Pancreas (tissue), 10 donors: ENCODE measurements around the gene IFT52. TPM values are rescaled to one million over a fixed set of nuclear protein-coding genes. Genes with fewer than 3 reads are reported as not detected.
"Not testable (repeated sequence)": the region's sequence is repeated elsewhere in the genome, so short reads cannot be mapped to it uniquely, and the experiment has no call there.

Experiments used
- ATAC-seq, 4 donors: fragments of 200-7000 bp; cut with Tn5 transposase; one replicate each; pipeline versions ENCODE4 v1.8.0 to v1.9.1; 2020; ENCODE audit warnings: mild to moderate bottlenecking in 4 of 4, moderate library complexity in 4 of 4
- DNase-seq, 6 donors: peaks; one replicate each; pipeline ENCODE4 v3.0.0-alpha.2; 2020
- FAIRE-seq: peaks from 2 replicates; lab custom pipeline; 2012; peaks lifted over from hg19 to GRCh38; lab: Jason Lieb, UNC
- H3K27ac ChIP-seq, 4 donors: fragments of 200-600 bp; sonication (generic); 1 replicate in 3 of 4; 2 replicates in 1 of 4; pipeline versions ENCODE4 v1.5.0 to v1.8.0; 2020
- H3K27me3 ChIP-seq, 4 donors: fragments of 200-600 bp; one replicate each; pipeline ENCODE4 v1.8.0; 2021
- H3K36me3 ChIP-seq, 3 donors: fragments of 200-600 bp; sonication (generic) in 1 of 3; one replicate each; pipeline versions ENCODE4 v1.5.0 to v1.8.0; 2020 to 2021
- H3K4me1 ChIP-seq, 3 donors: fragments of 200-600 bp; one replicate each; pipeline ENCODE4 v1.8.0; 2021
- H3K4me3 ChIP-seq, 4 donors: fragments of 200-600 bp; sonication (generic) in 2 of 4; one replicate each; pipeline versions ENCODE4 v1.5.0 to v1.8.0; 2020 to 2021
- H3K9me3 ChIP-seq, 4 donors: fragments of 200-600 bp; one replicate each; pipeline ENCODE4 v1.8.0; 2021
- CTCF ChIP-seq, 4 donors: fragments of 200-600 bp; sonication (generic) in 3 of 4; IDR thresholded peaks; one replicate each; pipeline versions ENCODE4 v1.5.0 to v1.8.0; 2021; ENCODE audit warnings: antibody characterized with exemption in 4 of 4
- WGBS, 2 donors: extraction: QIAGEN DNeasy Blood & Tissue Kit; methylation state at CpG; one replicate each; pipeline ENCODE4 v1.1.7; 2013; 5-methylcytosine and 5-hydroxymethylcytosine counted together
- intact Hi-C, 3 donors: fragments of 100-400 bp; cut with DNase I; formaldehyde crosslinking; loops; one replicate each; pipeline versions ENCODE4 v1.11.1 to v1.14.2; 2022
- polyA plus RNA-seq, 2 donors: library from polyadenylated mRNA; stranded (reverse); fragments of 200-250 nt; gene quantifications; one replicate each; pipeline ENCODE4 v1.2.3, GENCODE V29; 2013
- total RNA-seq, 6 donors: library from RNA; stranded (reverse); fragmentation: NEBNext Ultra II Directional in 4 of 6; extraction: Animal tissue kit (Norgen Biotek cat#: 25700) in 4 of 6; gene quantifications; one replicate each; pipeline versions ENCODE4 v1.2.1 to v1.2.4, GENCODE V29; 2021 to 2023
- donor health status: healthy with polysubstance abuse.
- donor health status: DM: no; HTN: no; CAD: no; lungs with moderate emphysema.
- donor health status: DM: no; HTN: no; CAD: no.
- donor health status: control.
- donor health status: control.
- donor health status: Bipolar disorder and iron deficiency.
- donor health status: DM: yes; HTN: yes; CAD: no.
- donor health status: DM: no; HTN: no; CAD: no.
- donor health status: DM: no; HTN: no; CAD: no.
- donor health status: DM: yes; HTN: yes; CAD: no.

IFT52 gene
- total and polyA plus RNA-seq, 8 donors = 7.8 to 14.8 (median 12.7) TPM

GRCh38 chr20:43586641-43587040, 4.1 kb upstream of the IFT52 start:
- Histone ChIP-seq H3K36me3 (no peaks in the 10 kb centered on the region), H3K27me3 (no peaks in the 10 kb centered on the region), H3K9me3 (no peaks in the 10 kb centered on the region), H3K27ac (peak overlapping the region in 1 of 4 donors; percentile 4), H3K4me3 (no peak overlapping the region), H3K4me1 (peaks cover 7 to 17% (median 14%) of the 10 kb centered on the region in 3 donors)
- FAIRE-seq = no peak
- no peak for TF ChIP-seq CTCF (IDR thresholded peaks at IDR 0.05)
- ATAC-seq = no peak
- 81 to 89% methylated on average over 8 of the region's 8 CpGs for WGBS, 2 donors
- no peak for DNase-seq
- intact Hi-C loops = no loop called here

DNA sequence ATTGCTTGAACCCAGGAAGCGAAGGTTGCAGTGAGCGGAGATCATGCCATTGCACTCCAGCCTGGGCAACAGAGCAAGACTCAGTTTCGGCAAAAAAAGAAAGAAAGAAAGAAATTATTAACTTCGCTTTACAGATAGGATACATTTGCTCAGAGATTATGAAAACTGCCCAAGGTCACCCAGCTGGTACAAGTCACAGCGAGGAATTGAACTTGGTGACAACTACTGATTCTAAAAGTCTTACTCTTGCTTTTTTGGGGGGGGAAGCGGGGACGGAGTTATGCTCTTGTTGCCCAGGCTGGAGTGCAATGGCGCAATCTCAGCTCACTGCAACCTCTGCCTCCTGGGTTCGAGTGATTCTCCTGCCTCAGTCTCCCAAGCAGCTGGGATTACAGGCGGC, 2.2 kb upstream of the IFT52 start:
- peaks cover 8 to 20% (median 11%) of the 10 kb centered on the region in 3 donors for H3K4me1 ChIP-seq
- DNase-seq = peak in 3 of 6 donors; percentile 33 to 62 (median 44)
- H3K9me3 ChIP-seq, FAIRE-seq, H3K4me3 ChIP-seq, H3K36me3 ChIP-seq, intact Hi-C loops, H3K27me3 ChIP-seq: not testable (repeated sequence)
- ATAC-seq = peak in 3 of 4 donors; percentile 2 to 25 (median 5)
- H3K27ac ChIP-seq = peak overlapping the region in 2 of 4 donors; percentile 37 to 63
- 38 to 44% methylated on average over 10 of the region's 10 CpGs for WGBS, 2 donors

- H3K4me3 ChIP-seq = peak overlapping the region; percentile 20 to 93 (median 66)
- no peaks in the 10 kb centered on the region for H3K27me3 ChIP-seq
- H3K27ac ChIP-seq = peak overlapping the region; percentile 75 to 93 (median 86)
- WGBS, 2 donors = 15 to 18% methylated on average over 9 of the region's 9 CpGs
- DNase-seq (peak in 3 of 6 donors; percentile 24 to 32 (median 31)), ATAC-seq (peak; percentile 2 to 33 (median 19)), FAIRE-seq (no peak)
- intact Hi-C loops = no loop called here
- no peak for TF ChIP-seq CTCF (IDR thresholded peaks at IDR 0.05)
- no peaks in the 10 kb centered on the region for H3K9me3 ChIP-seq
- peaks cover 5 to 20% (median 7%) of the 10 kb centered on the region in 3 donors for H3K4me1 ChIP-seq
- no peaks in the 10 kb centered on the region for H3K36me3 ChIP-seq
These were observed 723 bp upstream of the IFT52 start for GRCh38 chr20:43590036-43590391.

- H3K27me3 ChIP-seq, intact Hi-C loops, FAIRE-seq, H3K9me3 ChIP-seq, H3K27ac ChIP-seq, DNase-seq, H3K4me3 ChIP-seq, ATAC-seq, H3K4me1 ChIP-seq: not testable (repeated sequence)
- 88 to 93% methylated on average over 8 of the region's 8 CpGs for WGBS, 2 donors
- peaks cover 0 to 35% (median 0%) of the 10 kb centered on the region in 3 donors for H3K36me3 ChIP-seq
These were observed 11.2 kb downstream of the IFT52 start for GRCh38 chr20:43601960-43602359.

GRCh38 chr20:43603124-43603523, 12.4 kb downstream of the IFT52 start:
- Histone ChIP-seq H3K27me3 (no peaks in the 10 kb centered on the region), H3K4me3 (no peak overlapping the region), H3K9me3 (no peaks in the 10 kb centered on the region), H3K27ac (peak overlapping the region in 1 of 4 donors; percentile 33), H3K36me3 (peaks cover 0 to 30% (median 0%) of the 10 kb centered on the region in 3 donors), H3K4me1 (peaks cover 0 to 6% (median 0%) of the 10 kb centered on the region in 3 donors)
- intact Hi-C loops = no loop called here
- DNase-seq (no peak), ATAC-seq (peak in 2 of 4 donors; percentile 57 to 77), FAIRE-seq (no peak)
- WGBS, 2 donors = 14 to 29% methylated on average over 1 of the region's 1 CpG
- TF ChIP-seq CTCF (IDR thresholded peaks at IDR 0.05) = no peak

DNA sequence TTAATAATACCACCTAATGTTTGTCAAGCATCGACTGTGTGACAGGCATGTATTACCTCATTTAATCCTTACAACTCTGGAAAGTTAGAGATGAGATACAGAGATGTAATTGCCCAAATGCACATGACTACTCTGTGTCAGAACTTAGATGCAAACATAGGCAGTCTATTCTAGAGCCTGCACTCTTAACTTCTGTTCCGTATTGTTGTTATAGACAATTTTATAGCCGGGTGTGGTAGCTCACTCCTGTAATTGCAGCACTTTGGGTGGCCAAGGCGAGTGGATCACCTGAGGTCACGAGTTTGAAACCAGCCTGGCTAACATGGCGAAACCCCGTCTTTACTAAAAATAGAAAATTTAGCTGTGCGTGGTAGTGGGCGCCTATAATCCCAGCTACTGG, 15.0 kb downstream of the IFT52 start:
- DNase-seq = no peak
- TF ChIP-seq CTCF (IDR thresholded peaks at IDR 0.05) = no peak
- Histone ChIP-seq H3K27ac (no peak overlapping the region), H3K4me3 (no peak overlapping the region), H3K9me3 (no peaks in the 10 kb centered on the region), H3K36me3 (peaks cover 0 to 16% (median 0%) of the 10 kb centered on the region in 3 donors), H3K4me1 (peaks cover 0 to 6% (median 0%) of the 10 kb centered on the region in 3 donors), H3K27me3 (no peaks in the 10 kb centered on the region)
- 96% methylated on average over 9 of the region's 9 CpGs for WGBS, 2 donors
- ATAC-seq = no peak
- no peak for FAIRE-seq
- intact Hi-C loops = no loop called here

- peaks cover 0 to 16% (median 0%) of the 10 kb centered on the region in 3 donors for H3K36me3 ChIP-seq
- H3K27me3 ChIP-seq, H3K27ac ChIP-seq, H3K4me1 ChIP-seq, intact Hi-C loops, H3K4me3 ChIP-seq, DNase-seq, ATAC-seq, H3K9me3 ChIP-seq, FAIRE-seq: not testable (repeated sequence)
- 97% methylated on average over 20 to 26 of the region's 30 CpGs for WGBS, 2 donors
These were observed 16.5 kb downstream of the IFT52 start for GRCh38 chr20:43607278-43607677.
